Renal cortex interstitium (tissue), 11 donors: ENCODE data around the gene STUB1. TPM values are rescaled to one million over a fixed set of nuclear protein-coding genes. Genes with fewer than 3 reads are reported as not detected.

Experiments used
- DNase-seq, 11 donors: peaks; one replicate each; pipeline ENCODE4 v3.0.0-alpha.2; 2013; ENCODE audit warnings: low read depth in 9 of 11, low spot score in 4 of 11; ENCODE audit errors: extremely low read depth in 1 of 11
- polyA plus RNA-seq, 3 donors: library from polyadenylated mRNA; unstranded; fragments of 120-200 nt; gene quantifications; one replicate each; pipeline ENCODE4 v1.2.1, GENCODE V29; 2013; ENCODE audit not compliant: insufficient read length in 3 of 3

The STUB1 gene
- polyA plus RNA-seq, 3 donors, result 97.8 to 133 (median 126) TPM

DNA sequence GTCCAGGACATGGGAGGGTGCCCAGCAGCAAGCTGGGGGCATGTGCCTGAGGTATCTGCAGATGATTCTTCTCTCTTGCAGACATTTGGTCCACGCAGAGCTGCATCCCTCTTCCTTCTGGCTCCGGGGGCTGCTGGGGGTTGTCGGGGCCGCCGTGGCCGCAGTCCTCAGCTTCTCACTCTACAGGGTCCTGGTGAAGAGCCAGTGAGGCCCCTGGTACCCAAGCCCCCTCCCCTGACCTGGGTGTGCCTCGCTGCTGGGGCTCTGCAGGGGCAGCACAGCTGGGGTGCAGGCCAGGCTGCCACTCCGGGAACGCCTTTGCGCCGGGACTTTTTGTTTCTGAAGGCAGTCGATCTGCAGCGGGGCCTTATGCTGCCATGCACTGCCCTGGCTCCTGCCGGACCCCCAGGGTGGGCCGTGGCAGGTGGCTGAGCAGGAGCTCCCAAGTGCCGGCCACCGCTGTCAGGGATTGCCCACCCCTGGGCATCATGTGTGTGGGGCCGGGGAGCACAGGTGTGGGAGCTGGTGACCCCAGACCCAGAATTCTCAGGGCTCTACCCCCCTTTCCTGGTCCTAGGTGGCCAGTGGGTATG, 6.7 kb upstream of the STUB1 start:
- DNase-seq, result no peak

- DNase-seq, result no peak
These were observed 5.9 kb upstream of the STUB1 start for GRCh38 chr16:674214-674881.

GRCh38 chr16:674968-675883, 5.0 kb upstream of the STUB1 start, which contains the start of gene RHBDL1:
Gene RHBDL1 (plus strand): TSS chr16:675671. CDS start chr16:675791, 120 bp downstream.
- no peak for DNase-seq

DNA sequence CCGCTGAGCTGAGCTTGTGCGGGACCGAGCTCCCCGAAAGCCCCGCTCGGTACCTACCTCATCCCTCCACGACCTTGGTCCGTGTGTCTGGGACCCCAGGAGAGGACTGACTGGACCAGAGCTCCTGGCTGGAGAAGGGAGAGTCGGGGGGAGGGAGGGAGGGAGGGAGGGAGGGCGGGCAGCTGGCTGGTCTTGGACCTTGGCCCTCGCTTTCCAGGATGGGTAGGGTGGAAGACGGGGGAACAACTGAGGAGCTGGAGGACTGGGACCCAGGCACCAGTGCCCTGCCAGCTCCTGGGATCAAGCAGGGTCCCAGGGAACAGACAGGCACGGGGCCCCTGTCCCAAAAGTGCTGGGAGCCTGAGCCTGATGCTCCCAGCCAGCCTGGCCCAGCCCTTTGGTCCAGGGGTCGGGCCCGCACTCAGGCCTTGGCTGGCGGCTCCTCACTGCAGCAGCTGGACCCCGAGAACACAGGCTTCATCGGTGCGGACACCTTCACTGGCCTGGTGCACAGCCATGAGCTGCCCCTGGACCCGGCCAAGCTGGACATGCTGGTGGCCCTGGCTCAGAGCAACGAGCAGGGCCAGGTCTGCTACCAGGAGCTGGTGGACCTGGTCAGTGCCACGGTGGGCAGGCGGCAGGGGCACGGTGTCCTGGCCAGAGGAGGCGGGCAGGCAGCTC, 4.2 kb upstream of the STUB1 start:
- DNase-seq, result no peak

DNA sequence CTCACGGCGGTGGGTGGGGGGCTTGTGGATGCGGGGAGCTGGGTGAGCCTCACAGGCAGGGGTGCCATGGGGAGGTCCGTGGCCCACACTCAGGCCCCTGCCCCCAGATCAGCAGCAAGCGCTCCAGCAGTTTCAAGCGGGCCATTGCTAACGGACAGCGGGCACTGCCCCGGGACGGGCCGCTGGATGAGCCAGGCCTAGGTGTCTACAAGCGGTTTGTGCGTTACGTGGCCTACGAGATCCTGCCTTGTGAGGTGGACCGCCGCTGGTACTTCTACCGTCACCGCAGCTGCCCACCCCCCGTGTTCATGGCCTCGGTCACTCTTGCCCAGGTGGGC, 3.7 kb upstream of the STUB1 start:
- no peak for DNase-seq

- DNase-seq, result no peak
These were observed 3.3 kb upstream of the STUB1 start for GRCh38 chr16:676913-677312.

DNA sequence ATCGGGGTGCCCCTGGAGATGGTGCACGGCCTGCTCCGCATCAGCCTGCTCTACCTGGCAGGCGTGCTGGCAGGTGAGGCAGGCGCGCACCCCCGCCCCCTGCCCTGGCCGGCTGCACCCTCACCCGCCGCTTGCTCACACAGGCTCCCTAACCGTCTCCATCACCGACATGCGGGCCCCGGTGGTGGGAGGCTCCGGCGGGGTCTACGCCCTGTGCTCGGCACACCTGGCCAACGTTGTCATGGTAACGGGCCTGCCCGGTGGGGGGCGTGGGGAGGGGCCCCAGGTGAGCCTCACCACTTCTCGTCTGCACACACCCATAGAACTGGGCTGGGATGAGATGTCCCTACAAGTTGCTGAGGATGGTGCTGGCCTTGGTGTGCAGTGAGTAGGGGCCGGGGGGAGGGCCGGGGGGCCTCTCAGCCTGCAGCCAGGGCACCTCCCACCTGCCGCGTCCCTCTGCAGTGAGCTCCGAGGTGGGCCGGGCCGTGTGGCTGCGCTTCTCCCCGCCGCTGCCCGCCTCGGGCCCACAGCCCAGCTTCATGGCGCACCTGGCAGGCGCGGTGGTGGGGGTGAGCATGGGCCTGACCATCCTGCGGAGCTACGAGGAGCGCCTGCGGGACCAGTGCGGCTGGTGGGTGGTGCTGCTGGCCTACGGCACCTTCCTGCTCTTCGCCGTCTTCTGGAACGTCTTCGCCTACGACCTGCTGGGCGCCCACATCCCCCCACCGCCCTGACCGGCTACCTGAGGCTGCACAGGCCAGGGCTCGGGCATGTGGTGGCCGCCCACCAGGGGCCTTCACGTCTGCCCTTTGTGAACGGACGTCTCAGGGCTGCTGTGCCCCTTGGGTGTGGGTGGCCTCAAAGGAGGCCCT, 2.7 kb upstream of the STUB1 start:
- no peak for DNase-seq

DNA sequence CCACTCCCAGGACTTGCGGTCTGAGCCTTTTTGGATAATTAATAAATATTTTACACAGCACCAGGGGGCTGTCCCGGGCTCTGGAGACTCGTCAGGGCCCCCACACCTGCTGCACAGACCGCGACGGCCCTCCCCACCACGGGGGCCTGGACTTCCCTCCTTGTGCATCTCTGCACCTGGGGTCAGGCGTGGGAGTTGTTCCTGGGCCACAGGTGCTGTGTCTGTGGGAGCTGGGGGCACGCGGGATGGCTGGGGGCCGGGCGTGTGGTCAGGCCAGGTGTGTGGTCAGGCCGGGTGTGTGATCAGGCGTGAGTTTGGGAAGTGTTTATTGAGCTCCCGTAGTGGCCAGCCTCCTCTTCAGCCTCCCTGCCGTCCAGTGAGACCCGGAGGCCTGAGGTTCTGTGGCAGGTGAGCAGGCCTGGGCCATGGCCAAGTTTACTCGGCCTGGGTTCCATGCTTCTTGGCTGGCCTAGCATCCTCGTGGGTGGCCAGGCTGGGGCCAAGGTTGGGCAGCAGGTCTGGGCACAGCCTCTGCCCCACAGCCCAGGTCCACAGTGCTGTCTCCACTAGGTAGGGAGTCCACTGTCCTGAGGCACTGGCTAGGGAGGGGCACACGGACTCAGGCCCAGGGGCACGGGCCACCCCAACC, 1.9 kb upstream of the STUB1 start:
- DNase-seq, result no peak

DNA sequence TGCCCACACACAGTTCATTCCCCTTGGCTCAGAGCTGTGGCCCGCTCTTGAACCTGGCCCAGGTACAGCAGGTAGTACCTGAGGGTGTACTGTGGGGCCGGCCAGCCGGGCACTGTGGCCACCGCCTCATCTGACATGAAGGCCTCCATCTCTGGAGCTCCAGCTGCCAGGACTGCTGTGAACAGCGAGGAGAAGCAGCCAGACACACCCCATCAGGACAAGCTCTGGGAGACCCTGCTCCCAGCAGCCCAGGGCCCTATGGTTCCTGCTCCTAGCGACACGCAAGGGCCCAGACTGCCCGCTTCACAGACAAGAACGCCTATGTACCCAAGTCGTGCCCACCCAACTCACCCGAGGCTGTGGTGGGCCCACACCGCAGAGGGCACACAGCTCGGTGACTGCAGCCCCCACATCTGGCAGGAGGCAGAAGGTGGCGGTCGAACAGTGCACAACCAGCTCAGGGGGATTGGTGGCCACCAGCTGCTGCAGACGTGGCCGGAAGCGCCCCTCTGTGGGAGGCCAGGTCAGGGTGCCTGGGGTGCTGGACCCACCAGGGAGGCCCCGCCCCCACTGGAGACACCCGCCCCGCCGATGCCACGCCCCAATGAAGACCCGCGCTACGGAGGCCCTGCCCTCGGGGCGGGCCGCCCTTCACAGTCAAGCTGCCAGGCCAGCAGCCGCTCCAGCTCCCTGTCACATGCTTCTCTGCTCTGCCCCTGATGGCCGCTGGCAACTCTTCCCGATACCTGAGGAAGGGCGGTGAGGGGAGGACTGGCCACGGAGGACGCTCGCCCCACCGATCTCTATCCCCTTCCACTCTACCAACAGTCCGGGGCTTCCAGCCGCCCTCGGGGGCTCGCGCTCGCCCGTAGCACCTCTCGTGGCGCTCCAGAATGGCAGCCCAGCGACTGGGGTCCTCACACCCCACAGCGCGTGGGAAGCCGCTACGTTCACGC, 1.1 kb upstream of the STUB1 start:
- DNase-seq, result peak in 5 of 11 donors; percentile 33 to 61 (median 47)

- DNase-seq, result no peak
These were observed 375 bp downstream of the STUB1 start for GRCh38 chr16:680625-680945.

GRCh38 chr16:680967-681745, 946 bp downstream of the STUB1 start:
- no peak for DNase-seq

- no peak for DNase-seq
These were observed 1.7 kb downstream of the STUB1 start for GRCh38 chr16:681746-682427.

GRCh38 chr16:682493-683395, 2.5 kb downstream of the STUB1 start:
- no peak for DNase-seq

DNA sequence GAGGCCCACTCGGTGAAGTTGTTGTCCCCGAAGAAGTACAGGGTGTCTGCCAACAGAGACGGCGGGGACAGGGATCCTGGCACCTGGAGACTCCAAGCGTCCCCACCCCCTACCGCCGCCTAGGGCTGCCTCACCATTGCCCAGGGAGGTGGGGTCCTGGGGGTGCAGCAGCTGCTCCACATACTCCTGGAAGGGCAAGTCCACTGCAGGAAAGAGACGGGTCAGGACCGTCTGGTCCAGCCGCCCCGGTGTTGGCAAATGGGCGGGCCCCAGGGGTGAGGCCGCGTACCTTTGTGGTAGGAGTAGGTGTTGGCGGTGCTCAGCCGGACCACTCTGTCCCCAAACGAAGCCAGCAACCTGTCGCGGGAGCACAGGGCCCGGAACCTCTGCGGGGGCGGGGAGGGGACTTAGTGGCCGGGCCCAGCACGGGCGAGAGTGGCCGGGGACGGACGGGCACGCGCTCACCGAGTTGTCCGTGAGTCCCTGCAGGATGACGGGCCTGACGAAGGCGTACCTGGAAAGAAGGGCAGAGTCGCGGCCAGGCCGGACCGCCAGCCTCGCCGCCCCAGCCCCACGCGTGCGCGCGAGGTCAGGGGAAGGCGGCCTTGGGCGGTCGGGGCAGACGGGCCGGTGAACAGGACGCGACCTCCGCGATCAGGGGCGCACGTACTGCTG, 3.3 kb downstream of the STUB1 start:
- DNase-seq, result no peak
